Bronchial epithelial cell (primary cell): ENCODE measurements around the gene GNAI3. TPM values are rescaled to one million over a fixed set of nuclear protein-coding genes. Genes with fewer than 3 reads are reported as not detected.
A peak's percentile ranks its signal among the peaks of the same experiment; 100 is the strongest.

Experiments
- DNase-seq: peaks from one replicate; pipeline ENCODE4 v3.0.0-alpha.2; 2010; ENCODE audit warnings: low read depth
- FAIRE-seq: peaks from 2 replicates; lab custom pipeline; 2011; peaks lifted over from hg19 to GRCh38; lab: Jason Lieb, UNC
- H3K27me3 ChIP-seq: 2 replicates; pipeline ENCODE4 v1.5.1; 2011; ENCODE audit warnings: low read length; ENCODE audit not compliant: control insufficient read depth, insufficient read depth
- H3K36me3 ChIP-seq: 2 replicates; pipeline ENCODE4 v1.5.1; 2011; ENCODE audit warnings: low read length; ENCODE audit not compliant: control insufficient read depth, insufficient read depth
- H3K4me3 ChIP-seq: 2 replicates; pipeline ENCODE4 v1.5.1; 2011; ENCODE audit warnings: mild to moderate bottlenecking, low read depth, low read length, control low read depth
- CTCF ChIP-seq: IDR thresholded peaks from 2 replicates; pipeline ENCODE4 v1.5.1; 2011; ENCODE audit warnings: mild to moderate bottlenecking, moderate library complexity, low read length, control low read depth, inconsistent platforms; ENCODE audit not compliant: insufficient read depth, severe bottlenecking
- total RNA-seq: library from RNA; depleted of rRNA; stranded (reverse); fragments of >200 nt; gene quantifications from 2 replicates; pipeline ENCODE4 v1.2.1, GENCODE V29; 2014

The GNAI3 gene
- total RNA-seq, 1 donor from 2014 or later = 18.7 TPM

GRCh38 chr1:109653306-109653705, 104.9 kb downstream of the GNAI3 start:
- Histone ChIP-seq H3K4me3 (no peak overlapping the region), H3K27me3 (no peaks in the 10 kb centered on the region), H3K36me3 (no peaks in the 10 kb centered on the region)
- DNase-seq (no peak), FAIRE-seq (no peak)
- no peak for TF ChIP-seq CTCF

- TF ChIP-seq CTCF = no peak
- DNase-seq = no peak
- no peaks in the 10 kb centered on the region for H3K36me3 ChIP-seq
- H3K4me3 ChIP-seq = no peak overlapping the region
- no peaks in the 10 kb centered on the region for H3K27me3 ChIP-seq
- FAIRE-seq = no peak
Measured at GRCh38 chr1:109654519-109654918, 106.1 kb downstream of the GNAI3 start.

GRCh38 chr1:109655615-109656519, 107.5 kb downstream of the GNAI3 start, which contains the start of gene GSTM4:
Gene GSTM4, plus strand, starts transcription at chr1:109656099. Its CDS starts 291 bp downstream, at chr1:109656390.
- no peak for FAIRE-seq
- TF ChIP-seq CTCF = peak; percentile 11
- H3K4me3 ChIP-seq = peak within 1 kb of the TSS; percentile 55
- peak; percentile 25 for DNase-seq
- no peaks in the 10 kb centered on the region for H3K27me3 ChIP-seq
- no peaks in the 10 kb centered on the region for H3K36me3 ChIP-seq

- TF ChIP-seq CTCF = no peak
- Histone ChIP-seq H3K27me3 (no peaks in the 10 kb centered on the region), H3K36me3 (no peaks in the 10 kb centered on the region), H3K4me3 (no peak overlapping the region)
- no peak for DNase-seq
- FAIRE-seq = no peak
Measured at GRCh38 chr1:109657395-109657794, 109.0 kb downstream of the GNAI3 start.

- no peak for FAIRE-seq
- no peaks in the 10 kb centered on the region for H3K27me3 ChIP-seq
Measured at GRCh38 chr1:109657970-109658369, 109.6 kb downstream of the GNAI3 start.

More at GRCh38 chr1:109657970-109658369, 109.6 kb downstream of the GNAI3 start:
- DNase-seq = no peak
- TF ChIP-seq CTCF = no peak
- Histone ChIP-seq H3K4me3 (no peak overlapping the region), H3K36me3 (no peaks in the 10 kb centered on the region)
